Aorta (tissue), 5 donors: ENCODE measurements around the gene ZMIZ1. TPM values are rescaled to one million over a fixed set of nuclear protein-coding genes. Genes with fewer than 3 reads are reported as not detected.
A peak's percentile ranks its signal among the peaks of the same experiment; 100 is the strongest.

ENCODE experiments used
- ATAC-seq: fragments of 200-7000 bp; cut with Tn5 transposase; one replicate; pipeline ENCODE4 v1.9.1; 2022; ENCODE audit warnings: moderate library complexity; ENCODE audit not compliant: low FRiP score
- DNase-seq, 2 donors: peaks; one replicate each; pipeline ENCODE4 v3.0.0-alpha.2; 2020
- H3K27ac ChIP-seq, 2 donors: one replicate each; pipeline ENCODE4 v1.5.1; 2013; ENCODE audit warnings: low read length in 2 of 2, mild to moderate bottlenecking in 2 of 2, moderate library complexity in 2 of 2, control low read depth in 1 of 2, inconsistent platforms in 1 of 2, low read depth in 1 of 2
- H3K27me3 ChIP-seq, 2 donors: one replicate each; pipeline ENCODE4 v1.6.1; 2013; ENCODE audit warnings: control low read depth in 1 of 2, low read length in 1 of 2, mild to moderate bottlenecking in 1 of 2, moderate library complexity in 1 of 2; ENCODE audit not compliant: insufficient read depth in 2 of 2, control insufficient read depth in 1 of 2
- H3K36me3 ChIP-seq, 2 donors: one replicate each; pipeline ENCODE4 v1.6.1; 2013; ENCODE audit warnings: control low read depth in 1 of 2, low read length in 1 of 2, mild to moderate bottlenecking in 1 of 2; ENCODE audit not compliant: insufficient read depth in 2 of 2, control insufficient read depth in 1 of 2
- H3K4me1 ChIP-seq, 2 donors: one replicate each; pipeline ENCODE4 v1.6.1; 2013; ENCODE audit warnings: low read length in 2 of 2, control low read depth in 1 of 2, mild to moderate bottlenecking in 1 of 2, moderate library complexity in 1 of 2; ENCODE audit not compliant: insufficient read depth in 2 of 2, control insufficient read depth in 1 of 2
- H3K4me3 ChIP-seq, 2 donors: one replicate each; pipeline ENCODE4 v1.5.1; 2013; ENCODE audit warnings: low read length in 2 of 2, control low read depth in 1 of 2, mild to moderate bottlenecking in 1 of 2
- H3K9me3 ChIP-seq: one replicate; pipeline ENCODE4 v1.6.1; 2013; ENCODE audit warnings: mild to moderate bottlenecking, low read length; ENCODE audit not compliant: control insufficient read depth
- WGBS, 2 donors: extraction: QIAGEN DNeasy Blood & Tissue Kit; methylation state at CpG; one replicate each; pipeline ENCODE4 v1.1.7; 2013; 5-methylcytosine and 5-hydroxymethylcytosine counted together
- intact Hi-C, 2 donors: fragments of 100-400 bp; cut with DNase I; formaldehyde crosslinking; loops; one replicate each; pipeline versions ENCODE4 v1.14.2 to v1.15.0; 2022
- polyA plus RNA-seq, 2 donors: library from polyadenylated mRNA; stranded (reverse); fragments of 200-250 nt; gene quantifications; one replicate each; pipeline ENCODE4 v1.2.3, GENCODE V29; 2013
- total RNA-seq, 2 donors: library from RNA; stranded (reverse); fragmentation: NEBNext Ultra II Directional; extraction: Animal tissue kit (Norgen Biotek cat#: 25700); gene quantifications; one replicate each; pipeline ENCODE4 v1.2.1, GENCODE V29; 2021
- donor health status: healthy with polysubstance abuse.
- donor health status: Bipolar disorder and iron deficiency.
- donor health status: DM: no; HTN: no; CAD: no.
- donor health status: DM: no; HTN: no; CAD: no.
- donor health status: DM: yes; HTN: yes; CAD: no.

ZMIZ1 gene
- total and polyA plus RNA-seq, 4 donors, result 7.8 to 84.1 (median 28.2) TPM

DNA sequence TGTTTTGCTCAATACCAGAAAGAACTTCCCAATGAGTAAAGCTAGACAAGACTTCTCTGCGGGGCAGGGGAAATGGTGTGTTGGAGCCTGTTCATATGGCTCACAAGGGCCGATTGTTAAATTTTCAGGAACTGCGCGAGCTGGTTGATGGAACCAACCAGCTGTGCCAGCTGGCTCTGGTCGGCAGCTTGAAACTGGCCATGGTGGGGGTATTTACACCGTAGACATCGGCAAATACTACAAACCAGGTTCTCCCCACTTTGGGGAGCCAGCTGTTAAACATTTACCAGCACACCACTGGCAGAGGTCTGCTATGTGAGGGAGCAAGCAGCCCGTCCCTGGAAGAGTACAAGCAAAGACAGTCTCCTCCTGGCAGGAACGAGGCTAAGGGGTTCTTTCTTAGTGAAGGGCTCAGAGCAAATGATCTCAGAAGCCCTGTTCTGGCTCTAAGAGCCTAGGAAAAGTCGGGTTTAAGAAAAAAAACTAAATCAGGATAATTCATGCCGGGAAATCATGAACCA is 8.8 kb upstream of the ZMIZ1 start:
- no peaks in the 10 kb centered on the region for H3K36me3 ChIP-seq
- no peaks in the 10 kb centered on the region for H3K27me3 ChIP-seq
- no peaks in the 10 kb centered on the region for H3K9me3 ChIP-seq
- no peak overlapping the region for H3K27ac ChIP-seq
- 84 to 87% methylated on average over 11 of the region's 11 CpGs for WGBS, 2 donors
- no peak overlapping the region for H3K4me3 ChIP-seq
- ATAC-seq (no peak), DNase-seq (peak; percentile 43 to 49)
- intact Hi-C loops, result loop anchor here in 1 of 2 donors (10.0 kb wide), 1 partner anchor 845 kb away; no protein-coding TSS in a partner anchor
- H3K4me1 ChIP-seq, result no peaks in the 10 kb centered on the region

DNA sequence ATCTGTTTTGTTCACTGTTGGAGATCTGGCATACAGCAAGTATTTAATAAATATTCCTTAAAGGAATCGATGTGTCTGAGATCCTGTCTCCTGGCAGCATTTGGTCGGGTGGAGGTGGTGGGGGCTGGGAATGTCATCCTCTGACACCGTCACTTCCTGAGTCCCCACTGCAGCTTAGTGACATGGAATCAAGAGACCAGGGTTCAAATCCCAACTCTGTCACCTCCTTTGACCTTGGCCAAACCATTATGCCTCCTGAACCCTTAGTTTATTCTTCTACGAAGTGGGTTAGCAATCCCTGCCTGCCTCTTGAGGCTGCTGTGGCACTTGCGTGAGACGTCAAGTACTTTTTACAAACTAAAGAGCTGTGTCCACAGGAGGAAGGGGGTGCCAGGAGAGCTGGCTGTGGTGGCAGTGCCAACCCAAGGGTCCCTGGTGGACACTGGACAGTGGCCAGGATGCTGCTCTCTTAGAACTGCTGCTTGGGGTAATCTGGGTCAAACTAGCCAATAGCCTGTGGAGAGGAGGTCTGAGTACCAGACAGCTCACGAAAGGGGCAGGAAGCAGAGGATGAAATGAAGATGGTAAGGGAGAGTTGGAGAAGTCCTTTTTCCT is 8.0 kb upstream of the ZMIZ1 start:
- no peaks in the 10 kb centered on the region for H3K9me3 ChIP-seq
- no peaks in the 10 kb centered on the region for H3K36me3 ChIP-seq
- H3K27ac ChIP-seq, result no peak overlapping the region
- H3K4me1 ChIP-seq, result no peaks in the 10 kb centered on the region
- no peak for ATAC-seq
- DNase-seq, result peak; percentile 24 to 39
- 89 to 90% methylated on average over 7 of the region's 7 CpGs for WGBS, 2 donors
- intact Hi-C loops, result loop anchor here in 1 of 2 donors (10.0 kb wide), 1 partner anchor 846 kb away; no protein-coding TSS in a partner anchor
- H3K27me3 ChIP-seq, result no peaks in the 10 kb centered on the region
- H3K4me3 ChIP-seq, result no peak overlapping the region

DNA sequence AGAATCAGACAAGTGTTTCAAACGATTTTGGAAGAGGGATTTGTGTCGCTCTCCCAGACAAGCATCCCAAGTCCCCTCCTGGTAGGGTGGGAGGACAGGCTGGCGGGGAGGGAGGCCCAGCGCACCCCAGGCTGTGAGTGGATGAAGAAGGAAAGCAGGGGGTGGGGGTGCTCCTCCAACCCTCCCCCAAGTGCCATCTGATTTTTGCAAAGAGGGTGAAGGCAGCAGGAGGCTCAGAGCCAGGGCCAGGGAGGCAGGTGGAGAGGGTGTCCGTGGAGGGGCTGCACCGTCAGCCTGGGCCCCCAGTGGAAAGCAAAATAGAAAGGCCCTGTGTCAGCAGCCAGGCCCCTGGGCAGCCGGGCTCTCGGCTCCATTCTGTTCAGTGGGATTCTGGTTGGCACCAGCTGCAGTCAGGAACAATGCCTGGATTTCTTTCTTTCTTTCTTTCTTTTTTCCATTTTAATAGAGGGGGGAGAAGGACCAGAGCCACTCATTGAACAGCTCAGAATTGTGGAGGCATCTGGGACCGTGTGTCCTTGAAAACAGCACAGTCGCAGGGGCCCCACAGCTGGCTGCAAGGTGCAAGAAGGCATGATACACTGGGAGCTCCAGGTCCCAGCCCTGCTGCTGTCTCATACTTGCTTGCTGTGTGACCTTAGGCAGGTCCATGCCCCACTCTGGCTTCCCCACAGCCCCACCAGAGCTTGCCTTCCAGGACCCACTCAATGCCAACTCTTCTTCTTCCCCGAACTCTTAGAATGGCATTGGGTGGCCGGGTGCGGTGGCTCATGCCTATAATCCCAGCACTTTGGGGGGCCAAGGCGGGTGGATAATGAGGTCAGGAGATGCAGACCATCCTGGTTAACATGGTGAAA is 7.1 kb upstream of the ZMIZ1 start:
- no peaks in the 10 kb centered on the region for H3K9me3 ChIP-seq
- DNase-seq, result peak; percentile 30 to 64
- ATAC-seq, result no peak
- whole genome bisulfite sequencing, 2 donors, result 85 to 91% methylated on average over 14 of the region's 14 CpGs
- H3K4me1 ChIP-seq, result no peaks in the 10 kb centered on the region
- no peaks in the 10 kb centered on the region for H3K36me3 ChIP-seq
- intact Hi-C loops, result loop anchor here in 1 of 2 donors (10.0 kb wide), 1 partner anchor 847 kb away; no protein-coding TSS in a partner anchor
- H3K27ac ChIP-seq, result no peak overlapping the region
- no peak overlapping the region for H3K4me3 ChIP-seq
- H3K27me3 ChIP-seq, result no peaks in the 10 kb centered on the region

DNA sequence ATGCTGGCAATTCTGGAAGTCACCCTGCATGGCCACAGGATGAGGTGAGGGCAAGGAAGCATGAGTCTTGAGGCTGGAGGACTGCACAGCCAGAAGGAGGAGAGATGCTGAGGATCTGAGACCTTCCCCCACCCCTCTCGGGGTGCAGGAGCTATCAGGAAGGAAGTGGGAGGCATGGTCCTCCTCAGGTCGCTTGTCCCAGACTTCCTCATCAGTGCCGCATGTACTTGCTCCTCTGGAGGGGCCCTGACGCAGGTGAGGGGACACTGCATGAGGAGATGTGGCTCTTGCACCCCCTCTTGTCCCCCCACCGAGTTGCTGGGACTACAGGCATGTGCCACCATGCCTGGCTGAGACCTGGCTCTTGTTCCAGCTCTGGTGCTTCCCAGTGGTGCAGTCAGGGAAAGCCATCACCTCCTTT is 5.7 kb upstream of the ZMIZ1 start:
- Histone ChIP-seq H3K4me1 (no peaks in the 10 kb centered on the region), H3K9me3 (no peaks in the 10 kb centered on the region), H3K27ac (no peak overlapping the region), H3K4me3 (no peak overlapping the region), H3K27me3 (no peaks in the 10 kb centered on the region), H3K36me3 (no peaks in the 10 kb centered on the region)
- WGBS, 2 donors, result 91 to 93% methylated on average over 5 of the region's 5 CpGs
- ATAC-seq (no peak), DNase-seq (peak; percentile 10 to 33)
- intact Hi-C loops, result loop anchor here in 1 of 2 donors (10.0 kb wide), 1 partner anchor 848 kb away; no protein-coding TSS in a partner anchor

DNA sequence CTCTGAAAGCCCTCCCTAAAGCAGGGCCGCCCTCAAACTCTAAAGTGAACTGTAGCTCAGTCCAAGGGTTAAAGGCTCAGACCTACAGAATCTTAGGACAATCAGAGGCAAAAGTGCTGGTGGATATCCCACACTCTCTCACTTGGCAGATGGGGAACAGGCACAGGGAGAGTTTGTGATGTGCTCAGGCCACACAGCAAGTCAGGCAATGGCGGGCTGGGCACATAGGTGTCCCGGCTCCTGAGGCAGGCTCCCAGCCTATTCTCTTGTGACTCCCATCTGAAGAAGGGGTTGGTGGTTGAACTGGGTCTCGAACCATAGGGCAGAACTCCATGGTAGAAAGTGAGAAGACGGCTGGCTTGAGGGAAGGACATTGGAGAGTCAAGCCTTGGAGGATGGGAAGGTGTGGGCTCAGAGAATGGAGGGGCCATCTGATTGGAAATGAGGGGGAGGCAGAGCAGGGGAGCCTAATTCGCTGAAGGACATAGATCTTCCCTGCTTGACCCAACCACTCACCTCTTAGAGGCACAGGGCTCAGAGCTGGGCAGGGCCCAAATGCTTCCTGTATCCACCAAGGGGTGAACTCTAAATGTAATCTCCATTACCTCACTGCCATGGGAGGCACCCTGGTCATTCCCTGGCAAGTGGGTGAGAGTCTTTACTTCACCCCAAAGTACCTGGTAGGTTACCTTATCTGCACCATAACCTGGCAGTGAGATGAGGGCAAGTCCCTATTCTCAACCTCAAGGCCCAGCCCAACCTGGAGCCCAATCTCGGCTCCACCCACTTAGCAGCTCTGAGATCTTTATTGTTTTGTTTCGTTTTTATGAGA is 4.9 kb upstream of the ZMIZ1 start:
- H3K27ac ChIP-seq, result no peak overlapping the region
- H3K27me3 ChIP-seq, result no peaks in the 10 kb centered on the region
- no peak for ATAC-seq
- no peaks in the 10 kb centered on the region for H3K4me1 ChIP-seq
- intact Hi-C loops, result loop anchor here in 1 of 2 donors (10.0 kb wide), 1 partner anchor 849 kb away; no protein-coding TSS in a partner anchor
- peak; percentile 15 to 67 for DNase-seq
- H3K36me3 ChIP-seq, result no peaks in the 10 kb centered on the region
- 96 to 97% methylated on average over 8 of the region's 8 CpGs for WGBS, 2 donors
- no peak overlapping the region for H3K4me3 ChIP-seq
- no peaks in the 10 kb centered on the region for H3K9me3 ChIP-seq

DNA sequence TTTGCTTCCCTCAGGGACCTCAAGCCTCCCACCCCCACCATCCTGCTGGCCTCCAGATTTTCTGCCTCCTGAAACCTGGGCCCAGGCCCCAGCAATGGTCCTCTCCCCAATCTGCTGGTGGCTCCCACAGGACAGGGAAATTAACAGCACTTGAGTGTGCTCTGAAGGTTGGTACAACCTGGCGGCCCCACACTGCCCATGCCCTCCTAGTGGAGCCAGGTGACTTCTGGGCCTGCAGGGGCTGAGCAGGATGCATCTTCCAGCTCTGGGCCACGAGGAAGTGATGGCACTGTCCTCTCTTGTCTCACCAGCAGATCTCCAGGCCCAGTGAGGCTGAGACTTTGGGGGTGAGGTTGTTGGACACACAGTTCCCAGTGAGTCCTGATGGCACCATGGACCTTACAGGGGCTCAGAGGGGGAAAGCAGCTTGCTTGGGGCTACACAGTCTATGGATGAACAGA is 3.6 kb upstream of the ZMIZ1 start:
- no peaks in the 10 kb centered on the region for H3K27me3 ChIP-seq
- H3K4me1 ChIP-seq, result no peaks in the 10 kb centered on the region
- ATAC-seq (no peak), DNase-seq (peak; percentile 36 to 59)
- H3K27ac ChIP-seq, result no peak overlapping the region
- H3K36me3 ChIP-seq, result no peaks in the 10 kb centered on the region
- 96 to 99% methylated on average over 2 of the region's 2 CpGs for WGBS, 2 donors
- H3K9me3 ChIP-seq, result no peaks in the 10 kb centered on the region
- intact Hi-C loops, result loop anchor here (5.0 to 10.0 kb wide), 4 partner anchors 93 to 853 kb away; no protein-coding TSS in a partner anchor
- no peak overlapping the region for H3K4me3 ChIP-seq

DNA sequence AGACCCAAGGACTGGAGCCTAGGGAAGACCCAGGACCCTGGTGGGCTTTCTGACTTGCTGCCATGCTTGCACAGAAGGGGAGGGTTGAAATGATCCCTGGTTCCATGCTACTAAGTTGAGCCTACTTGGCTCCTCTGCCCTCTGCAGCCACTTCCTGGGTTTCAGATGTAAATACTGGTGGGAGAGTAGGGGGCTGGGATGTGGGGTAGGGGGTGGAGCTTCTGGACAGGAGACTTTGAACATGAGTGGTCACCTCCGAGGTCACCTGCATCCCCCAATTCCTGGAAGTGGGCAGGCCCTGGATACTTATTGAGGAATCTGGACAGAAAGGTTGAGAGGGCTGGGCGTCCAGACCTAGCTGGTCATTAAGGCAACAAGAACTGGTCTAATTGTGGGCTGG is 2.9 kb upstream of the ZMIZ1 start:
- no peaks in the 10 kb centered on the region for H3K36me3 ChIP-seq
- H3K27ac ChIP-seq, result no peak overlapping the region
- 46 to 96% methylated on average over 2 of the region's 2 CpGs for WGBS, 2 donors
- H3K9me3 ChIP-seq, result no peaks in the 10 kb centered on the region
- no peaks in the 10 kb centered on the region for H3K27me3 ChIP-seq
- ATAC-seq (no peak), DNase-seq (peak; percentile 37 to 54)
- no peak overlapping the region for H3K4me3 ChIP-seq
- intact Hi-C loops, result loop anchor here (5.0 to 10.0 kb wide), 4 partner anchors 94 to 854 kb away; no protein-coding TSS in a partner anchor
- H3K4me1 ChIP-seq, result no peaks in the 10 kb centered on the region
